Testis (tissue), 3 donors: ENCODE data around the gene LAG3. TPM values are rescaled to one million over a fixed set of nuclear protein-coding genes. Genes with fewer than 3 reads are reported as not detected.

Experiments used
- DNase-seq: peaks from one replicate; pipeline ENCODE4 v3.0.0-alpha.2; 2019
- H3K27ac ChIP-seq, 2 donors: fragments of 200-600 bp; sonication (generic); one replicate each; pipeline ENCODE4 v1.5.1; 2019
- H3K27me3 ChIP-seq: fragments of 200-600 bp; sonication (generic); one replicate; pipeline ENCODE4 v1.5.1; 2019
- H3K36me3 ChIP-seq: fragments of 200-600 bp; sonication (generic); one replicate; pipeline ENCODE4 v1.5.1; 2017; ENCODE audit warnings: low read depth; ENCODE audit errors: missing control alignments
- H3K4me1 ChIP-seq: fragments of 200-600 bp; sonication (generic); one replicate; pipeline ENCODE4 v1.5.1; 2019
- H3K4me3 ChIP-seq, 2 donors: fragments of 200-600 bp; sonication (generic); one replicate each; pipeline ENCODE4 v1.5.1; 2017 to 2019
- H3K9me3 ChIP-seq: fragments of 200-600 bp; sonication (generic); one replicate; pipeline ENCODE4 v1.5.1; 2017
- CTCF ChIP-seq, 3 experiments: fragments of 450-650 bp in 2 of 3; fragments of 200-600 bp in 1 of 3; sonication (generic) in 1 of 3; IDR thresholded peaks; one replicate each; pipeline ENCODE4 v1.5.1; 2016 to 2019; ENCODE audit warnings: antibody characterized with exemption in 3 of 3, mild to moderate bottlenecking in 2 of 3, moderate library complexity in 1 of 3
- POLR2A ChIP-seq: fragments of 450-650 bp; IDR thresholded peaks from one replicate; pipeline ENCODE4 v1.6.1; 2017; ENCODE audit warnings: antibody characterized with exemption, mild to moderate bottlenecking, moderate library complexity
- WGBS, 2 donors: methylation state at CpG; one replicate each; pipeline ENCODE4 v1.1.5; 2018; 5-methylcytosine and 5-hydroxymethylcytosine counted together
- intact Hi-C: fragments of 100-400 bp; cut with DNase I; formaldehyde crosslinking; loops from one replicate; pipeline ENCODE4 v1.15.1; 2023; ENCODE audit warnings: low total_unique reads
- polyA plus RNA-seq: library from polyadenylated mRNA; stranded (reverse); fragments of 350-450 nt; fragmentation: Illumina TruSeq; extraction: RNeasy Lipid Tissue Mini Kit (QIAGEN cat#74804); gene quantifications from one replicate; pipeline ENCODE4 v1.2.3, GENCODE V29; 2014; ENCODE audit warnings: low read depth, low replicate concordance; ENCODE audit not compliant: insufficient read depth
- total RNA-seq, 2 donors: library from RNA; depleted of rRNA; stranded (reverse); fragments of >200 nt; gene quantifications; one replicate each; pipeline ENCODE4 v1.2.3, GENCODE V29; 2016

The LAG3 gene
- total and polyA plus RNA-seq, 3 donors from 2014 or later, result 4.1 to 7.1 (median 6.3) TPM

- Histone ChIP-seq H3K4me1 (peaks cover 19% of the 10 kb centered on the region), H3K4me3 (no peak overlapping the region), H3K27me3 (no peaks in the 10 kb centered on the region), H3K9me3 (no peaks in the 10 kb centered on the region), H3K36me3 (no peaks in the 10 kb centered on the region), H3K27ac (no peak overlapping the region)
- TF ChIP-seq CTCF (IDR thresholded peaks at IDR 0.05), result no peak
- TF ChIP-seq POLR2A, result no peak
- DNase-seq, result no peak
- intact Hi-C loops, result no loop called here
- WGBS, 2 donors, result 80 to 83% methylated on average over 13 of the region's 13 CpGs
Observed at GRCh38 chr12:6791931-6792520, 19.7 kb downstream of the LAG3 start.

GRCh38 chr12:6792522-6793201 lies 20.3 kb downstream of the LAG3 start:
- no peak for DNase-seq
- H3K36me3 ChIP-seq, result no peaks in the 10 kb centered on the region
- intact Hi-C loops, result no loop called here
- H3K9me3 ChIP-seq, result no peaks in the 10 kb centered on the region
- WGBS, 2 donors, result 22 to 24% methylated on average over 8 to 12 of the region's 12 CpGs
- peaks cover 13% of the 10 kb centered on the region for H3K4me1 ChIP-seq
- no peak for TF ChIP-seq POLR2A
- TF ChIP-seq CTCF (IDR thresholded peaks at IDR 0.05), result no peak
- no peak overlapping the region for H3K27ac ChIP-seq
- no peak overlapping the region for H3K4me3 ChIP-seq
- no peaks in the 10 kb centered on the region for H3K27me3 ChIP-seq

- H3K4me1 ChIP-seq, result peaks cover 13% of the 10 kb centered on the region
- no peak for TF ChIP-seq POLR2A
- no peak for TF ChIP-seq CTCF (IDR thresholded peaks at IDR 0.05)
- 70 to 72% methylated on average over 2 of the region's 2 CpGs for WGBS, 2 donors
- no peak overlapping the region for H3K4me3 ChIP-seq
- no peaks in the 10 kb centered on the region for H3K27me3 ChIP-seq
- H3K36me3 ChIP-seq, result no peaks in the 10 kb centered on the region
- H3K9me3 ChIP-seq, result no peaks in the 10 kb centered on the region
- H3K27ac ChIP-seq, result no peak overlapping the region
- intact Hi-C loops, result no loop called here
- no peak for DNase-seq
Observed at GRCh38 chr12:6795088-6795487, 22.8 kb downstream of the LAG3 start.

GRCh38 chr12:6796576-6796975 lies 24.3 kb downstream of the LAG3 start:
- H3K4me1 ChIP-seq, result peaks cover 5% of the 10 kb centered on the region
- intact Hi-C loops, result no loop called here
- TF ChIP-seq POLR2A, result no peak
- no peak for TF ChIP-seq CTCF (IDR thresholded peaks at IDR 0.05)
- WGBS, 2 donors, result 95 to 100% methylated on average over 4 of the region's 4 CpGs
- no peak overlapping the region for H3K4me3 ChIP-seq
- H3K27ac ChIP-seq, result no peak overlapping the region
- DNase-seq, result no peak
- no peaks in the 10 kb centered on the region for H3K9me3 ChIP-seq
- no peaks in the 10 kb centered on the region for H3K27me3 ChIP-seq
- no peaks in the 10 kb centered on the region for H3K36me3 ChIP-seq

GRCh38 chr12:6799147-6799546 lies 26.8 kb downstream of the LAG3 start:
- Histone ChIP-seq H3K27ac (no peak overlapping the region), H3K4me1 (no peaks in the 10 kb centered on the region), H3K9me3 (no peaks in the 10 kb centered on the region), H3K36me3 (no peaks in the 10 kb centered on the region), H3K27me3 (no peaks in the 10 kb centered on the region), H3K4me3 (no peak overlapping the region)
- DNase-seq, result no peak
- WGBS, 2 donors, result 89 to 96% methylated on average over 5 of the region's 5 CpGs
- intact Hi-C loops, result no loop called here
- TF ChIP-seq CTCF (IDR thresholded peaks at IDR 0.05) (no peak), POLR2A (no peak)
